ENCODE measurements around the gene RAB1B.
"Not testable (repeated sequence)": the region's sequence is repeated elsewhere in the genome, so short reads cannot be mapped to it uniquely, and the experiment has no call there.

The RAB1B gene

GRCh38 chr11:66267379-66268243 is 828 bp upstream of the RAB1B start:
- peak; percentile 87 to 89 for DNase-seq

- no peak for DNase-seq
Measured at GRCh38 chr11:66268952-66269905, 790 bp downstream of the RAB1B start.

- no peak for DNase-seq
Measured at GRCh38 chr11:66271816-66272215, 3.4 kb downstream of the RAB1B start.

- DNase-seq = peak; percentile 53 to 55
Measured at GRCh38 chr11:66272596-66272995, 4.2 kb downstream of the RAB1B start.

- no peak for DNase-seq
Measured at GRCh38 chr11:66274219-66274618, 5.8 kb downstream of the RAB1B start.

- DNase-seq = no peak
Measured at GRCh38 chr11:66275396-66275795, 7.0 kb downstream of the RAB1B start.

- no peak for DNase-seq
Measured at GRCh38 chr11:66275984-66276612, 7.7 kb downstream of the RAB1B start.

GRCh38 chr11:66276619-66277018 is 8.2 kb downstream of the RAB1B start:
- not testable (repeated sequence) for DNase-seq

- not testable (repeated sequence) for DNase-seq
Measured at GRCh38 chr11:66277064-66277463, 8.6 kb downstream of the RAB1B start.

GRCh38 chr11:66277471-66278362 is 9.3 kb downstream of the RAB1B start, which contains the start of gene CNIH2:
Gene CNIH2, plus strand, starts transcription at chr11:66278175. Its CDS starts 282 bp downstream, at chr11:66278457.
- DNase-seq = peak; percentile 48 to 57

GRCh38 chr11:66278363-66279091 is 10.1 kb downstream of the RAB1B start:
- DNase-seq = peak; percentile 57 to 58

- no peak for DNase-seq
Measured at GRCh38 chr11:66279092-66279734, 10.8 kb downstream of the RAB1B start.

- no peak for DNase-seq
Measured at GRCh38 chr11:66280428-66280827, 12.0 kb downstream of the RAB1B start.

GRCh38 chr11:66281001-66281400 is 12.6 kb downstream of the RAB1B start:
- no peak for DNase-seq

- no peak for DNase-seq
Measured at GRCh38 chr11:66281776-66282467, 13.5 kb downstream of the RAB1B start.

- DNase-seq = peak; percentile 99 to 100
Measured at GRCh38 chr11:66282468-66283455, 14.3 kb downstream of the RAB1B start.

GRCh38 chr11:66283461-66284105 is 15.1 kb downstream of the RAB1B start:
- no peak for DNase-seq

- no peak for DNase-seq
Measured at GRCh38 chr11:66284526-66285078, 16.2 kb downstream of the RAB1B start.

Measured in CD4-positive, alpha-beta T cell treated with Interleukin-1 beta for 1 hour (primary cell).